ENCODE measurements around the gene MLF2. TPM values are rescaled to one million over a fixed set of nuclear protein-coding genes. Genes with fewer than 3 reads are reported as not detected.

Gene MLF2
- total and polyA plus RNA-seq, 2 of the 13 experiments (the other 11 are each of a cell fraction or from before 2014, with no cell fraction given), result 88.1 to 167 TPM

DNA sequence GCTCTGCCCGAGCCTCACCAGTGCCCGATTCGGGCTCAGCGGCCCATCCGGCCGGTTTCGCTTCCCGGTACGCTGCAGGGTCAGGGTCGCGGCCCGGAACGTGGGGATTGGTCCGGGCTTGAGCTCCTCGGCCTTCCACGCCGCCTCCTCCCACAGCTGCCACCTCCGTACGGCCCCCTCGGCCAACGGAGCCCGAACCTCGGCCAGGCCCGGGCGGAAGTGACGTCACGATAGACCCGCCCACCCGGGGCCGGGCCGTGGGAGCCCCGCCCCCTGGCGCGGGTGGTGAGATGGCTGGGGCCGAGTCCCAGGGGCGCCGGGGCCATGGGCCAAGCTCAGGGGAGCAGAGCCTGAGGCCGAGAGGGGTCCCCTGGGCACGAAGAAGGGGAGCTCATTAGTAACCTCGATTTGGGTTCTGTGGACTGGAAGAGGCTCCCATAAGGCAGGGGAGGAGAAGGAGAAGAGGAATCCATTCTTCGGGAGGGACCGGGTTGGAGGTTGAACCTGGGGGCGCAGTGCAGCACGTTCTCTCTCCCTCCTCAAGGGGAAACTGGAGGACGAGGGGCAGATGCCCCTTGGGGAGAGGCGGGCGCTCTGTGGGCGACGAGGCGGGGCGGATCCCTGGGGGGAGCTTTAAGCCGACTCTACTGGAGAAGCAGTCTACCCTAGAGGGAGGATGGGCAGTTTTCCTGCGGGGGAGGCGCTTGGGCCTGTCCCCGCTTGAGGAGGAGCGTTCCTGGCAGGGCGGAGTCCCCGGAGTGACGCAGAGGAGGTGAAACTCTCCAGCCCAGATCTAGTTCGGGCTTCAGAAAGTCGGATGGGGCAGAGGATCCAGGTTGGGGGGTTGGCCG, at the start of gene MLF2 (continued):
- peak; percentile 66; the same call in 1 of the 2 replicates for TF ChIP-seq ZNF263 (CRISPR knock-in tag; IDR thresholded peaks at IDR 0.05)
- no peak for TF ChIP-seq ZNF773 (CRISPR knock-in tag; IDR thresholded peaks at IDR 0.05; ENCODE audit: borderline replicate concordance)
- TF ChIP-seq ZNF335 (CRISPR knock-in tag; IDR thresholded peaks at IDR 0.05), result peak; percentile 74; the same call in 1 of the 2 replicates
- TF ChIP-seq ZNF549 (CRISPR knock-in tag; IDR thresholded peaks at IDR 0.05), result no peak
- 0 out of 2 replicates have a peak, but pooled peaks have one; percentile 39 for TF ChIP-seq TFDP1 (CRISPR knock-in tag; IDR thresholded peaks at IDR 0.05; ENCODE audit: borderline replicate concordance)
- TF ChIP-seq, protein P1, sequence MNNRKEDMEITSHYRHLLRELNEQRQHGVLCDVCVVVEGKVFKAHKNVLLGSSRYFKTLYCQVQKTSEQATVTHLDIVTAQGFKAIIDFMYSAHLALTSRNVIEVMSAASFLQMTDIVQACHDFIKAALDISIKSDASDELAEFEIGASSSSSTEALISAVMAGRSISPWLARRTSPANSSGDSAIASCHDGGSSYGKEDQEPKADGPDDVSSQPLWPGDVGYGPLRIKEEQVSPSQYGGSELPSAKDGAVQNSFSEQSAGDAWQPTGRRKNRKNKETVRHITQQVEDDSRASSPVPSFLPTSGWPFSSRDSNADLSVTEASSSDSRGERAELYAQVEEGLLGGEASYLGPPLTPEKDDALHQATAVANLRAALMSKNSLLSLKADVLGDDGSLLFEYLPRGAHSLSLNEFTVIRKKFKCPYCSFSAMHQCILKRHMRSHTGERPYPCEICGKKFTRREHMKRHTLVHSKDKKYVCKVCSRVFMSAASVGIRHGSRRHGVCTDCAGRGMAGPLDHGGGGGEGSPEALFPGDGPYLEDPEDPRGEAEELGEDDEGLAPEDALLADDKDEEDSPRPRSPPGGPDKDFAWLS (CRISPR knock-in tag; IDR thresholded peaks at IDR 0.05; ENCODE audit: borderline replicate concordance), result 0 out of 2 replicates have a peak, but pooled peaks have one; percentile 15
- TF ChIP-seq NR3C1 (CRISPR knock-in tag; IDR thresholded peaks at IDR 0.05), result no peak
- no peak for TF ChIP-seq ZNF232 (CRISPR knock-in tag; IDR thresholded peaks at IDR 0.05; ENCODE audit: borderline replicate concordance)
- no peak for TF ChIP-seq JARID2 (CRISPR knock-in tag; IDR thresholded peaks at IDR 0.05; ENCODE audit: insufficient replicate concordance)
- no peak for TF ChIP-seq ZNF234 (CRISPR knock-in tag; conservative IDR thresholded peaks at IDR 0.05)
- TF ChIP-seq TCF7 (IDR thresholded peaks at IDR 0.05; ENCODE audit: low read depth), result no peak
- no peak for TF ChIP-seq NFATC3 (CRISPR knock-in tag; IDR thresholded peaks at IDR 0.05)
- TF ChIP-seq ZZZ3 (CRISPR knock-in tag; IDR thresholded peaks at IDR 0.05; ENCODE audit: borderline replicate concordance), result no peak
- TF ChIP-seq, protein P2, sequence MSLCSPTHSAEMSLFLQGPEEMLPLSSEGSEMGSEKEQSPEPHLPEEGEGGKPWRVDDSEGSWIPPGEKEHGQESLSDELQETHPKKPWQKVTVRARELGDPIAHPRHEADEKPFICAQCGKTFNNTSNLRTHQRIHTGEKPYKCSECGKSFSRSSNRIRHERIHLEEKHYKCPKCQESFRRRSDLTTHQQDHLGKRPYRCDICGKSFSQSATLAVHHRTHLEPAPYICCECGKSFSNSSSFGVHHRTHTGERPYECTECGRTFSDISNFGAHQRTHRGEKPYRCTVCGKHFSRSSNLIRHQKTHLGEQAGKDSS (CRISPR knock-in tag; IDR thresholded peaks at IDR 0.05; ENCODE audit: borderline replicate concordance, low read depth), result peak; percentile 69; the same call in 1 of the 2 replicates
- TF ChIP-seq WIZ (CRISPR knock-in tag; IDR thresholded peaks at IDR 0.05), result no peak
- peak; percentile 77; the same call in 1 of the 2 replicates for TF ChIP-seq ELF4 (CRISPR knock-in tag; IDR thresholded peaks at IDR 0.05; ENCODE audit: borderline replicate concordance)
- peak; percentile 62 for TF ChIP-seq PRPF4 (IDR thresholded peaks at IDR 0.05; ENCODE audit: low read depth, low read length, poor library complexity, severe bottlenecking)
- TF ChIP-seq KDM6A (CRISPR knock-in tag; IDR thresholded peaks at IDR 0.05; ENCODE audit: low read depth), result no peak
- peak; percentile 37 for TF ChIP-seq FOSL2 (CRISPR knock-in tag; IDR thresholded peaks at IDR 0.05)
- TF ChIP-seq SIX1 (CRISPR knock-in tag; IDR thresholded peaks at IDR 0.05; ENCODE audit: borderline replicate concordance), result 0 out of 2 replicates have a peak, but pooled peaks have one; percentile 46
- TF ChIP-seq THAP11 (CRISPR knock-in tag; IDR thresholded peaks at IDR 0.05), result peak; percentile 71
- peak; percentile 19; the same call in 1 of the 2 replicates for TF ChIP-seq RXRA (CRISPR knock-in tag; IDR thresholded peaks at IDR 0.05)
- TF ChIP-seq ZNF678 (CRISPR knock-in tag; IDR thresholded peaks at IDR 0.05), result no peak
- peak; percentile 52 for TF ChIP-seq ZNF883 (CRISPR knock-in tag; IDR thresholded peaks at IDR 0.05; ENCODE audit: not compliant biosample characterization)
- TF ChIP-seq, protein P3, sequence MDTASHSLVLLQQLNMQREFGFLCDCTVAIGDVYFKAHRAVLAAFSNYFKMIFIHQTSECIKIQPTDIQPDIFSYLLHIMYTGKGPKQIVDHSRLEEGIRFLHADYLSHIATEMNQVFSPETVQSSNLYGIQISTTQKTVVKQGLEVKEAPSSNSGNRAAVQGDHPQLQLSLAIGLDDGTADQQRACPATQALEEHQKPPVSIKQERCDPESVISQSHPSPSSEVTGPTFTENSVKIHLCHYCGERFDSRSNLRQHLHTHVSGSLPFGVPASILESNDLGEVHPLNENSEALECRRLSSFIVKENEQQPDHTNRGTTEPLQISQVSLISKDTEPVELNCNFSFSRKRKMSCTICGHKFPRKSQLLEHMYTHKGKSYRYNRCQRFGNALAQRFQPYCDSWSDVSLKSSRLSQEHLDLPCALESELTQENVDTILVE (CRISPR knock-in tag; IDR thresholded peaks at IDR 0.05), result 0 out of 2 replicates have a peak, but pooled peaks have one; percentile 38
